Adrenal gland (tissue), 5 donors: Measurements from ENCODE around the gene RETN.

Experiments
- CTCF ChIP-seq, 6 experiments: fragments of 450-650 bp in 4 of 6; fragments of 200-600 bp in 2 of 6; sonication (generic) in 1 of 6; IDR thresholded peaks; 1 replicate in 5 of 6; 2 replicates in 1 of 6; pipeline versions ENCODE4 v1.5.1 to v1.8.0; 2016 to 2021; ENCODE audit warnings: antibody characterized with exemption in 6 of 6, mild to moderate bottlenecking in 2 of 6, moderate library complexity in 1 of 6
- POLR2A ChIP-seq, 2 donors: fragments of 450-650 bp; IDR thresholded peaks; one replicate each; pipeline ENCODE4 v1.6.1; 2017; ENCODE audit warnings: antibody characterized with exemption in 2 of 2, mild to moderate bottlenecking in 2 of 2, moderate library complexity in 1 of 2
- donor health status: DM: no; HTN: no; CAD: no.

- TF ChIP-seq CTCF (IDR thresholded peaks at IDR 0.05) (no peak), POLR2A (IDR thresholded peaks at IDR 0.05) (no peak)
These were observed 1.4 kb downstream of the RETN start for GRCh38 chr19:7670150-7670783.
